Fibroblast of pulmonary artery (primary cell): ENCODE data around the gene CALHM1.
A peak's percentile ranks its signal among the peaks of the same experiment; 100 is the strongest.
"Not testable (repeated sequence)": the region's sequence is repeated elsewhere in the genome, so short reads cannot be mapped to it uniquely, and the experiment has no call there.

Experiments
- DNase-seq: peaks from one replicate; pipeline ENCODE4 v3.0.0-alpha.2; 2010; ENCODE audit warnings: low read depth
- H3K4me3 ChIP-seq: replicated peaks from 2 replicates; pipeline ENCODE4 v1.5.1; 2011; ENCODE audit warnings: low read depth, mild to moderate bottlenecking, control low read depth, low read length, moderate library complexity
- CTCF ChIP-seq: IDR thresholded peaks from 2 replicates; pipeline ENCODE4 v1.5.1; 2011; ENCODE audit warnings: mild to moderate bottlenecking, control low read depth, low read length, inconsistent platforms; ENCODE audit errors: missing control alignments

Gene CALHM1

GRCh38 chr10:103458720-103459119 lies at the start of gene CALHM1:
Gene CALHM1, minus strand, starts transcription at chr10:103458900. Its CDS starts 149 bp downstream, at chr10:103458751.
- no peak for DNase-seq
- H3K4me3 ChIP-seq = no peak within 1 kb of the TSS
- TF ChIP-seq CTCF = no peak

- no peak for DNase-seq
- TF ChIP-seq CTCF = no peak
- H3K4me3 ChIP-seq = no peak overlapping the region
Observed at GRCh38 chr10:103507235-103508191, 48.8 kb upstream of the CALHM1 start.

GRCh38 chr10:103506061-103506460 lies 47.4 kb upstream of the CALHM1 start:
- no peak for TF ChIP-seq CTCF
- no peak for DNase-seq
- H3K4me3 ChIP-seq = no peak overlapping the region

GRCh38 chr10:103504181-103504783 lies 45.6 kb upstream of the CALHM1 start:
- no peak for TF ChIP-seq CTCF
- peak; percentile 96 for DNase-seq
- no peak overlapping the region for H3K4me3 ChIP-seq

GRCh38 chr10:103503777-103504176 lies 45.1 kb upstream of the CALHM1 start:
- not testable (repeated sequence) for H3K4me3 ChIP-seq

GRCh38 chr10:103502849-103503660 lies 44.4 kb upstream of the CALHM1 start:
- no peak for TF ChIP-seq CTCF
- DNase-seq = no peak
- no peak overlapping the region for H3K4me3 ChIP-seq

More at GRCh38 chr10:103503777-103504176, 45.1 kb upstream of the CALHM1 start:
- not testable (repeated sequence) for DNase-seq

- no peak for TF ChIP-seq CTCF
- H3K4me3 ChIP-seq = no peak overlapping the region
- DNase-seq = no peak
Observed at GRCh38 chr10:103501186-103501585, 42.5 kb upstream of the CALHM1 start.
